Tibial nerve (tissue), 3 donors: ENCODE data around the gene ANO4.

Experiments
- POLR2A ChIP-seq, 2 donors: fragments of 450-650 bp; IDR thresholded peaks; one replicate each; pipeline ENCODE4 v1.6.1; 2017; ENCODE audit warnings: antibody characterized with exemption in 2 of 2, mild to moderate bottlenecking in 2 of 2, moderate library complexity in 2 of 2
- TF ChIP-seq, protein P1 (sequence below), 5 experiments: fragments of 200-600 bp in 3 of 5; fragments of 450-650 bp in 2 of 5; sonication (generic) in 3 of 5; IDR thresholded peaks; one replicate each; pipeline ENCODE4 v1.5.1; 2016 to 2019; ENCODE audit warnings: antibody characterized with exemption in 5 of 5, mild to moderate bottlenecking in 3 of 5, moderate library complexity in 2 of 5

GRCh38 chr12:100794441-100795173 is at the start of gene ANO4:
- TF ChIP-seq, protein P1, sequence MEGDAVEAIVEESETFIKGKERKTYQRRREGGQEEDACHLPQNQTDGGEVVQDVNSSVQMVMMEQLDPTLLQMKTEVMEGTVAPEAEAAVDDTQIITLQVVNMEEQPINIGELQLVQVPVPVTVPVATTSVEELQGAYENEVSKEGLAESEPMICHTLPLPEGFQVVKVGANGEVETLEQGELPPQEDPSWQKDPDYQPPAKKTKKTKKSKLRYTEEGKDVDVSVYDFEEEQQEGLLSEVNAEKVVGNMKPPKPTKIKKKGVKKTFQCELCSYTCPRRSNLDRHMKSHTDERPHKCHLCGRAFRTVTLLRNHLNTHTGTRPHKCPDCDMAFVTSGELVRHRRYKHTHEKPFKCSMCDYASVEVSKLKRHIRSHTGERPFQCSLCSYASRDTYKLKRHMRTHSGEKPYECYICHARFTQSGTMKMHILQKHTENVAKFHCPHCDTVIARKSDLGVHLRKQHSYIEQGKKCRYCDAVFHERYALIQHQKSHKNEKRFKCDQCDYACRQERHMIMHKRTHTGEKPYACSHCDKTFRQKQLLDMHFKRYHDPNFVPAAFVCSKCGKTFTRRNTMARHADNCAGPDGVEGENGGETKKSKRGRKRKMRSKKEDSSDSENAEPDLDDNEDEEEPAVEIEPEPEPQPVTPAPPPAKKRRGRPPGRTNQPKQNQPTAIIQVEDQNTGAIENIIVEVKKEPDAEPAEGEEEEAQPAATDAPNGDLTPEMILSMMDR (IDR thresholded peaks at IDR 0.05) = no peak
- no peak for TF ChIP-seq POLR2A (IDR thresholded peaks at IDR 0.05)
